NCI-H187 (cell line): ENCODE data around the gene ERICH4.
A peak's percentile ranks its signal among the peaks of the same experiment; 100 is the strongest.
"Not testable (repeated sequence)": the region's sequence is repeated elsewhere in the genome, so short reads cannot be mapped to it uniquely, and the experiment has no call there.

ENCODE experiments used
- DNase-seq, 2 experiments: peaks; one replicate each; lab custom pipeline; 2025; lab: John Stamatoyannopoulos, UW

ERICH4 gene

DNA sequence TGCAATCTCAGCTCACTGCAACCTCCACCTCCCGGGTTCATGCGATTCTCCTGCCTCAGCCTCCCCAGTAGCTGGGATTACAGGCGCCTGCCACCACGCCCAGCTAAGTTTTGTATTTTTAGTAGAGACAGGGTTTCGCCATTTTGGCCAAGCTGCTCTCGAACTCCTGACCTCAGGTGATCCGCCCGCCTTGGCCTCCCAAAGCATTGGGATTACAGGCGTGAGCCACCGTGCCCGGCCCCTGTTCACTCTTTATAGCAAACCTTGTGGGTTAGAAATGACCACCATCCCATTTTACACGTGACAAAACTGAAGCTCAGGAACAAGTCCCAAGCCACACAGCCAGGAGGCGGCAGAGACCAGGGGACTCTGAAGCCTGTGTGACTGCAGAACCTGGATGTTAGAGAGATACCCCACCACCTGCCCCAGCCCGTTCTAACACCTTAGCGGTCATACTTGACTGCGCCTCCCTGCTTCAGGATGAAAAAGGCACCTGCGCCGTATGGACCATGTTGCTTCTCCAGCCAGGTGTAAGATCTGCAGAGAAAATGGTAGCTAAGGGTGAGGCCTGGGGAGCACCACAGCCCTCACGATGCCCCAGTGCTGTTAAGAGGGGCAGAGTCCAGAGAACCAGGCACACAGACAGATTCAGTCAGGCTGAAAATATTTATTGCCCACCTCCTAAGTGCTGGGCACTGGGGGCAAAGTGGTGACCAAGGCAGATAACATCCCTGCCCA lies 6.9 kb upstream of the ERICH4 start:
- no peak for DNase-seq

DNA sequence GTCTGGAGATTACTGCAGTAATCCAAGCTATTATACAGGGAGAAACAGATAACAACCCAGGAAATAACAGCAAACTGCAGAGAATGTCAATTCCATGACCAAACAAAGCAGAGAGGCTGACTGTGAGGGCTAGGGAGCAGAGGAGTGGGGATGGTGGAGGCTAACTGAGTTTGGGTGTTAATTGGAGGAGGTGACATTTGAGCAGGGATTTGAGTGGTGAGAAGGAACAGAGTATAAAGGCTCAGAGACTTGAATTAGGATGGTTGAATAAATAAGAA lies 6.3 kb upstream of the ERICH4 start:
- no peak for DNase-seq

DNA sequence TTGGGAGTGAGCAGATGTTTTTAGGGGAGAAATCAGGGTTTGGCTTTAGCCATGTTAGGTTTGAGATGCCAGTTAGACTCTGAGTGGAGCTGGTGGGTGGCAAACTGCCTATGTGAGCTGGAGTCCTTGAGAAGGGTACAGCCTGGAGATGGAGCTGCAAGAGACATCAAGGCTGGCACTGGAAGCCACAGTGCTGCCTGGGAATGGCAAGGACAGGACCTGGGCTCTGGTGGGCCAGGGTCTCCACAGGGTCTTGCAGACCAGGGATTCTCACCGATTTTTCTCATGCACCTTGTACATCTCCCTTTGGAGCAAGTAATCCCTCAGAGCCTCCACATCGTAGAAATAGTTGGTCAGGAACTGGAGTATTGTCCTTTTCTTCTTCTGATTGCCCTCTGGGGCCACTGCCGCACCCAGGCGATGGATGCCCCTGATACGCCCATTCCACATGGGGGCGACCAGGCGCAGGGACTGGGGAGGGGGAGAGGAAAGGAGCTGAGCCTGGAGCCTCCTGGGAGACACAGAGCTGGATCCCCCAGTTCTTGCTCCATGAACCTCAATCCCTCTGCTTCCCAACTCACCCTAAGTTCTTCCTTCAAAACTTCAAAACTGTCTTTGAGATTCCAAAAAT lies 4.9 kb upstream of the ERICH4 start:
- no peak for DNase-seq

DNA sequence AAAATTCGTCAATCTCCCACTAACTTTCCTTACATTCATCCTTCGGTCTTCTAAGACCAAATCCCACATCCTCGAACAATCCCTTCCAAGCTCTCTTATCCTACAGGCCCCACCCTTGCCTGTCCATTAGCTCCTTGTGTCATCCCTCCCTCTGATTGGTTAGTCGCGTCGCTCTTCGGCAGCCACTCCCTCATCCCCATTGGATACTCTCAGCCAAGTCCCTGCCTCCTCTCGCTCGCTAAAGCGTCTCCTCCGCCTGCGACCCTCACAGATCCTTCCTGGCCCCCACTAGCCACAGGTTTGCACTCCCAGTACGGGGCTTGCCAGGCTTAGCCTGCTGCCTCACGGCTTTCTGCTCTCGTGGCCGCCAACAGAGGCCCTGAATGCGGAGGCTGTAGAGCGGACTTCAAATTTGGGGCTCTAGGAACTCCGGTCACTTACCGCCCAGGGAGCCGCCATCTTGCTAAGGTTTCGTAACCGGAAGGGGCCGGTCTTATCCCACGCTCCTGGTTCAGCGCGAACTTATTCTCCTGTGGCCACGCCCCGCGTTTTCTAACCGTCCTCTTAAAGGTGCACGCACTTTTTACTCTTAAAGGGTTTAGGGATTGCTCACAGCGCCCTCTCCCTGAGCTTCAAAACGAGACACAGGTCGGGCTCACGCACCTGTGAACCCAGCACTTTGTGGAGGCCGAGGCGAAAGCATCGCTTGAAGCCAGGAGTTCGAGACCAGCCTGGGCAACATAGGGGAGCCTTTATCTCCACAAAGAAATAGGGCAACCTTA lies 3.3 kb upstream of the ERICH4 start, which contains the start of gene DMAC2:
Gene DMAC2 (minus strand): TSS at position 472 of the 782 bp plus-strand sequence. CDS start 13 bp downstream, at position 459.
- DNase-seq = peak; percentile 98 to 99

DNA sequence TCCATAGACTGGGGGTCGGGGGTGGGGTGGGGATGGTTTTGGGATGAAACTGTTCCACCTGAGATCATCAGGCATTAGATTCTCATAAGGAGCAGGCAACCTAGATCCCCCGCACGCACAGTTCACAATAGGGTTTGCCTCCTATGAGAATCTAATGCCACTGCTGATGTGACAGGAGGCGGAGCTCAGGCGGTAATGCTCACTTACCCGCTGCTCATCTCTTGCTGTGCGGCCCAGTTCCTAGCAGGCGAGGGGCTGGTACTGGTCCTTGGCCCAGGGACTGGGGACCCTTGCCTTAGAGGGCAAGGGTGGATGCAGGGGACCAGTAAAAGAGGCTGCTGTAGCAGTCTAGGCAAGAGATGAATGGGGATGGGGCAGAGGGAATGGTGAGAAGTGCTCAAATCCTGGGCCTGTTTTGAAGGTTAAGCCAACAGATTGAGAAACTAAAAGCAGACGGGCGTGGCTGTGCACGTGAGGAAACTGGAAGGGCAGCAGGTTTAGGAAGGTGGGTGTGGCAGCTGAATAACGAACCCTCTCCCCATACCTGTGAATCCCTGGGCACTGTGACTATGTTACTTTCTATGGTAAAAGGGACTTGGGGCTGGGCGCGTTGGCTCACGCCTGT lies 1.5 kb upstream of the ERICH4 start:
- DNase-seq = no peak

DNA sequence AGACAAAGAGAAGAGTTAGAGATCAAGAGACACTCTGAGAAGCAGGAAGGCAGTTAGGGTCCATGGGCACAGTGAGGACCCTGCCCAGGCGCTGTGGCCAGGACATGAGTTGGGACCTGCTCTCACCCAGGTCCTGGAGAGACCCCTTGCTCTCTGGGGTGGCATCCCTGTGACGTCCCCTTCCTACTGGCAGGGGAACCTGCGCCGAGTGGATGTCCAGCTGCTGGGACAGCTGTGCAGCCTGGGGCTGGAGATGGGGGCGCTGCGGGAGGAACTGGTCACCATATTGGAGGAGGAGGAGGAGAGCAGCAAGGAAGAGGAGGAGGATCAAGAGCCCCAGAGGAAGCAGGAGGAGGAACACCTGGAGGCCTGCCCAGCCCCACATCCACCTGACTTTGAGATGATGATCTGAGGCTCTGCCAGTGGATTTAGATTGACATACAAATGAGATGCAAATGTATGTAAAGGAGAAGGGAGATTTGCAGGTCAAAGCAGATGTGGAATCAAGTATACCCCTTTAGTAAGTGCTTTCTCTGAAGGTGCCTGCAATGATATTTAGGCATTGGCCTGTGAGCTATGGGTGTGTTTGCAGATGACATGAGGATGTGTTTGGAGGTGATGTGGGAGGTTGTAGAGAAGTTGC lies 978 bp downstream of the ERICH4 start:
- DNase-seq = no peak

DNA sequence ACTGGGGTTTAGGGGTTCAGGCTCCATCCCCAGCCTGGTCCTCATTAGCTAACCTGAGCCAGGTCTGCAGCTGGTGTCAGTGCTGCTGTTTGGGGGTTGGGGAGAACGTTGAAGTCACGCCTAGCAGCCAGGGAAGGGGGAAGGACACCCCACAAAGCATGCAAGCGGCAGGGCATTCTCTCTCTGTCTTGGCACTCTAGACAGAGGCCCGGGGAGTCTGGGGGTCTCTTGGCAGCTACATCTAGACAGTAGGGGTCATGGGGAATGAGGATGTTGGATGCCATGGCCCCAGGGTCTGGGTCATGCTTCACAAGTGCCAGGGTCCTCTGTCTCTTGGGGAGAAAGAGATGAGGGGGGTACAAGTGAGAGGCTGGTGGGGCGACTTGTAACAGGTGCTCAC lies 2.6 kb downstream of the ERICH4 start:
- no peak for DNase-seq

DNA sequence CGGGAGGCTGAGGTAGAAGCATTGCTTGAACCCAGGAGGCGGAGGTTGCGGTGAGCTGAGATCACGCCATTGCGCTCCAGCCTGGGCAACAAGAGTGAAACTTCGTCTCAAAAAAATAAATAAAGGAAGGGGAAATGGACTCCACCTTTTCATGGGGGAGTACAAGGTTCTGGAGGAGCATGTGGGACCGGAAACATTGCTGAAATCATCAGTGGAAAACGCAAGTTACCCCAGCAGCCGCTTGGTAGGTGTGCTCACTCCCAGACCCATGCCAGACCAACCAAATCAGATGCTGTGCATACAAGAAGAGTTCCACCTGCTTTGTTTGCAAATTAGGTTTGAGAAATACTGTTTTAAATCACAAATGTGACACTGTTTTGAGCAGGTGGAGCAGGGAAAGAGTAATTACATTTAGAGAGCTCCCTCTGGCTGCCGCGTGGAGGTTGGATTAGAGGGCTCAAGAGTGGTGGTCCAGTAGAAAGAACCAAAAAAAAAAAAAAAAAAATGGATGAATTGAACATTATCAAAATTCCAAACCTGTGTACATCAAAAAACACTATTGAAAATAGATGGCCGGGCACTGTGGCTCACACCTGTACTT lies 4.9 kb downstream of the ERICH4 start:
- DNase-seq = no peak

DNA sequence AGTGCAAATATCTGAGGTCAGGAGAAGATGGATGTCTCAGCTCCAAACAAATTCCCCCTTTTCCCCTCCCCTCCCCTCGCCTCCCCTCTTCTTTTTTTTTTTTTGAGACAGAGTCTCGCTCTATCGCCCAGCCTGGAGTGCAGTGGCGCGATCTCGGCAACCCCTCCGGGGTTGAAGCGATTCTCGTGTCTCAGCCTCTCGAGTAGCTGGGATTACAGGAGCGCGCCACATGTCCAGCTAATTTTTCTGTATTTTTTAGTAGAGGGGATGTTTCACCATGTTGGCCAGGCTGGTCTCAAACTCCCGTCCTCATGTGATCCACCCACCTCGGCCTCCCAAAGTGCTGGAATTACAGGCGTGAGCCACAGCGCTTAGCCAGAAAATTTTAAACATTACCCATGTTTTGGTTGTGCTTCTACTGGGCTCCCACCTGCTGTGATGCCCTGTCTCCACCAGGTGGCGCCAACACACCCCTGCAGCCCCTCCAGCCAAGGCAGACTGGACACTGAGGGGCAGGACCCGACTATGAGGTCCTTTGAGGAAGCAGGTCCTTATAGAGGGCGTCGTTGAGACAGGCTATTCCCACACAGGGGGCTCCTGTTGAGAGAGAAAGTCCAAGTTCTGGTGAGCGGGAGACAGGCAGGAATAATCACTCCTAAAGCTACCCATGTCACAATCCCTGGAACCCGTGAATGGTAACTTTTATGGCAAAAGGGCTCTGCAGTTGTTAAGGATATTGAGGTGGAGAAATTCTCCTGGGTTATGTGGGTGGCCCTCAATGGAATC lies 6.3 kb downstream of the ERICH4 start:
- DNase-seq = peak; percentile 13 to 41

DNA sequence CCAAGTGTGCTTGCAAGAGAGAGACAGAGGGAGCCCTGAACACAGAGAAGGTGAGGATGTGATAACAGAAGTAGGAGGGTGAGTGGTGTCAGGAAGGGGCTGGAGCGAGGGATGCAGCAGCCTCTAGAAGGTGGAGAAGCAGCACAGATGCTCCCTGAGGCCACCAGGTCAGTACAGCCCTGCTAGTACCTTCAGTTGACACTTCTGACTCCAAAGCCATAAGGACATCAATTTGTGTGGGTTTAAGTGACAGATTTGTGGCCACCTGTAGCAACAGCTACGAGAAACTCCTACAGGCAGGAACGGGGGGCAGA lies 6.9 kb downstream of the ERICH4 start:
- no peak for DNase-seq

DNA sequence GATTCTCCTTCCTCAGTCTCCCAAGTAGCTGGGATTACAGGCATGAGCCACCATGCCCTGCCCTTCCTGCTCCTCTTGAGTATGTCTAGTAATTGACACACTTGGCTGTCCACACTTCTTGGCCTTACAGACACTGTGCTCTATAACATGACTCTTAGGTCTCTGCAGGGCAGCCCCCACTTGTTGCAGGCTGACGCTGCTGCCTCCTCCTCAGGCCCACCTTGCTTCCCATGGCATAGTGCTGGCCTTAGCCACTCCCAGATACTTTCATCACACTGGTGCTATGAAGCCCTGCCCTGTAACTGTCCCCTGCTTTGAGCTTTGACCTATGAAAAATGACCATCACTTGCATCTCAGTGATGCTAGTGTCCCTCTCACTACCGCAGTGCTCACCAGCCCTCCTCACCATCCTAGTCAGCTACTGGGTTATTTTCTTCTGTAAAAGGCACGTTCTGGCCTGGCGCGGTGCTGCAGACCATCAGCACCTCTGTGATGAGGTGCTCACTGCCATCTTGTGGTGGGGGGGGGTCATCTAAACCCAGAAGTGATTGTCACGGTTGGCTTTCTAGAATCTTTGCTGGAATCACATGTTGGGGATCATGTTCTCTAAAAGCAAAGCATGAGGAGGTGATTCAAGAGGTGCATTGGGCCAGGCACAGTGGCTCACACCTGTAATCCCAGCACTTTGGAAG lies 9.8 kb downstream of the ERICH4 start:
- no peak for DNase-seq

DNA sequence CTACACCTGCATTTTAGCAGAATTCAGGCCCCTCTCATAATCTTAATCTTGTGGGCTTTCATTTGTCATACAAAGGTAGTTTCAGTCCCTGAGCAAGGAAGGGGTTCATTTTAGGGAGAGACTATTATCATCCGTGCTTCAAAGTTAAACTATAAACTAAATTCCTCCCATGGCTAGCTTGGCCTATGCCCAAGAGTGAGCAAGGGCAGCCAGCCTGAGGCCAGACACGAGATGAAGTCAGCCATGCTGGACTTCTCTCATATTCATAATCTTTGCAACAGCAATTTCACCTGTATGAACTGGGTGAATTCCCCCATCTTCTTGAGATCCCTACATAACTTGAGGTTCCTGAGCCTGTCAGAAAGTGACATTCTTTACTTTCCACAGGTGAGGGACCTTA lies 13.0 kb downstream of the ERICH4 start:
- DNase-seq = no peak

DNA sequence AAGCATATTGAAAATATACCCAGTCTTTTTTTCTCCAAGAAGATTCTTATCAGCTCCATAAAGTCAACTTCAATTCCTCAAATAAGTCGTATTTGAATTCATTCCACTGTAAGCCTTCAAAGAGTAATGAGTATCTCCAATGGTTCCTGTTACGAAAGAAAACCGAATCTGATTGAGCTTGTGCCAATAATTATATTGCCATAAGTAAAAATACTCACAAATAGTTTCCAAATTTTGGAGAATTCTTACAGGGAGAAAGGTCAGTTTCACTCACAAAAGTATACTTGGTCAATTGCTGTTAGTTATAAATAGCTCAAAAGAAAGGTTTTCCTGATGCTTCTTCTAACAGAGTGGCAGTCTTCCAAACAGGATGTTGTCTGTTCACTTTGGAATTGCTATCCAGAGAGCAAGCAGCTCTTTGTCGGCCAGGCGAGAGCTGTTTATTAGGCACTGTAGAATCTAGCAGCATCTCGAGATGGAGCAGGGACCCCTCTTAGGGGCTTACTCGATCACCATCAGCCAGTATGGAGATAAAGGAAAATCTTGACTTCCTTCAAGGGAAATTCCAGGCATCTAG lies 13.5 kb downstream of the ERICH4 start:
- DNase-seq = no peak

DNA sequence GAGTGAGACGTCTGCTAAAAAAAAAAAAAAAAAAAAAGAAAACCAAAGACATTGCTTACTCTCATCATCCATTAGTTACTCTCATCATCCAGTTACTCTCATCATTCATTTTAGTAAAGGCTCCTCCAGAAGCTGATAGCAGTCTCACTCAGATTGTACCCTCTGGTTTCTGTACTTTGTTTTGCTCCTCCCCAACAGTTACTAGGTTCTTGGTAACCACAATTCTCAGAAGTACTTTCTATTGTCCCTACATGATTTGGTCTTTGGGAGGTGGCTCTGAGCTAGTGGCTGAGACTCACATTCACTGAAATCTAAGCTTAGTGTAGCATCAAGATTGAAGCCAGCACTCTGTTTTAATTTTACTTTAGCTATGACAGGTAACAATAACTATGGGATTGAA lies 14.3 kb downstream of the ERICH4 start:
- DNase-seq = no peak

DNA sequence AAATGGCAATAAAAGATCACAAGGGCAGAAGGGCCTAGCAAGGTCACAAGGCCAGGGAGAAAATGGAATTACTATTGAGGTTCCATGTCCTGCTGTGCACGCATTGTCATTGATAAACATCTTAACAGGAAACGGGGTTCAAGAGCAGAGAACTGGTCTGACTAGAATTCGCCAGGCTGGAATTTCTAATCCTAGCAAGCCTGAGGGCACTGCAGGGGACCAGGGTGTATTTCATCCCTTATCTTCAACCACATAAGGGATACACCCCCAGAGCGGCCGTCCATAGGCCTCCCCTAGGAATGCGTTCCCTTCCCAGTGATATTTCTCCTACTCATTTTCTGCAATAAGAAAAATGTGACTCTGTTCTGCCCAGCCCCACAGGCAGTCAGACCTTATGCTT lies 19.5 kb downstream of the ERICH4 start:
- DNase-seq = no peak

DNA sequence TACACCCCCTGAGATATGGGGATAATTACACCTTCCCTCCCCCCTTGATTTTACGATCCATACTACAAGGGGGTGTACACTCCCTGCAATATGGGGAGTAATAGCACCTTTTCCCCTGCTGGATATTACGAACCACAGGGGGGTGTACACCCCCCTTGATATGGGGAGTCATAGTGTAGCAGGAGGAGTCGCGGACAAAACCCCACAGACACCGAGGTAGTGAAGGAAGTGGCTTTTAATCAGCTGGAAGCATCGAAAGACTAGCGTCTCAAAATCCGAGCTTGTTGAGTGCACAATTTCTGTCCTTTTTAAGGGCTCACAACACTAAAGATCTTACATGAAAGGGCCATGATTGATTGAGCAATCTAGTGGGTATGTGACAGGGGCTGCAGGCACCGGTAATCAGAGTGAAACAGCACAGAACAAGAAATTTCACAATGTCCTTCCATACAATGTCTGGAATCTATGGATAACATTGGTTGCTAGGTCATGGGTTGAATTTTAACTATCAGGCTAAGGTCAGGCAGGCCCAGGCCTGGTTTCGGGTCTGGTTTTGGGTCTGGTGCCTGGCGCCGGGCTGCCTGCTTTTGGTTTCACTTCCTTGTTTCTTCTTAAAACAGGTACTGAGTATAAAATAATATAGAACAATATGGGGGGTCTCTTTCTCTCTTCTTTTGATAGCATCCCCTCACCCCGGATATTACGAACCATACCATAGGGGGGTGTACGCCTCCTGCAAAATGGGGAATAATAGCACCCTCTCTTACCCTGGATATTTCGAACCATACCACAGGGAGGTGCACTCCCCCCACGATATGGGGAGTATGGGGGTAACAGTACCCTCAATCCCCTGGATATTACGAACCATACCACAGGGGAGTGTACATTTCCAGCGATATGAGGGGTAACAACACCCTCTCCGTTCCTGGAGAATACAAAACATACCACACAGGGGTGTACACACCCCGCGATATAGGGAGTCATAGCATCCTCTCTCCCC lies 20.6 kb downstream of the ERICH4 start:
- DNase-seq = not testable (repeated sequence)

DNA sequence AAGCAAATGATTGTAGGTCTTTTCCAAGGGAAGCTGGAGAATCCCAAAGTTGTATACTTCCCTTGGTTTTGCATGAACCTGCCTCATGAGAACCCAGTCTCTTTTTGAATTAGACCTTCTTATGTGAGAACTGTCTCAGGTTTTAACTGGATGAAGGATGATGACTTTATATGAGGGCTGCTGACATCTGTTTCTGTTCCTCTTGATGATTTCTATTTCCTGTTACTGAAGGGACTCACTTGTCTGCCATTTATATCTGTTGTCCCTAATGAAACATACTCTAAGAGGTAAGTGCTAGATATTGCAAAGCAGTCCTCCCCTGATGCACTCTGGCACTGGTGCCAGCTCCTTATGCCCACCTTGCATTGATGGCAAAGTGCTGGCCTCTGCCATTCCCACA lies 33.6 kb downstream of the ERICH4 start:
- DNase-seq = no peak

DNA sequence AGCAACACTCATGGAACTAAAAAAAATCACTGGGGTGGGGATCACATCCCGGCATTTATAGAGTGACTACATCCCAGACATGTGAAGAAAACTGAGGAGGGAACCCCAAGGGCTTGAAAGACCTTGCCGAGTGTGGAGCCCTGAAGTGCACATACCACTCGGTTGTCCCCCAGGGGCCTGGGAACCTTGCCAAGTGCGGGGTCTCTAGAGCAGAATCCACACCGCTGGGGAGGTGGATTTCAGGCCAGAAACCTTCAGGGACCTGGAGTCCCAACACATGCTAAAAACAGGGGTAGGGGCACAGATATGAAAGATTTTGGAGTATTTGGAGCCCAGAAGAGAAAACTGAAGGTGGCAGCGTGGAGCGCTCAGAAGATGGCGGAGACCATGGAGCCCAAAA lies 35.2 kb downstream of the ERICH4 start:
- DNase-seq = no peak
